Vagina (tissue), 2 donors: Measurements from ENCODE around the gene ELL2.

ENCODE experiments used
- POLR2A ChIP-seq, 2 donors: fragments of 450-650 bp; IDR thresholded peaks; one replicate each; pipeline ENCODE4 v1.6.1; 2017; ENCODE audit warnings: antibody characterized with exemption in 2 of 2, mild to moderate bottlenecking in 2 of 2, moderate library complexity in 2 of 2
- POLR2AphosphoS5 ChIP-seq, 2 donors: sonication (generic); formaldehyde crosslinking; IDR thresholded peaks; one replicate each; pipeline ENCODE4 v1.9.0; 2017; ENCODE audit warnings: antibody characterized with exemption in 2 of 2, mild to moderate bottlenecking in 2 of 2, low read depth in 1 of 2; ENCODE audit not compliant: insufficient read depth in 1 of 2
- TF ChIP-seq, protein P1 (sequence below), 3 experiments: fragments of 450-650 bp in 2 of 3; fragments of 200-600 bp in 1 of 3; sonication (generic) in 1 of 3; IDR thresholded peaks; one replicate each; pipeline ENCODE4 v1.5.1; 2017 to 2019; ENCODE audit warnings: antibody characterized with exemption in 3 of 3, mild to moderate bottlenecking in 2 of 3, moderate library complexity in 2 of 3

DNA sequence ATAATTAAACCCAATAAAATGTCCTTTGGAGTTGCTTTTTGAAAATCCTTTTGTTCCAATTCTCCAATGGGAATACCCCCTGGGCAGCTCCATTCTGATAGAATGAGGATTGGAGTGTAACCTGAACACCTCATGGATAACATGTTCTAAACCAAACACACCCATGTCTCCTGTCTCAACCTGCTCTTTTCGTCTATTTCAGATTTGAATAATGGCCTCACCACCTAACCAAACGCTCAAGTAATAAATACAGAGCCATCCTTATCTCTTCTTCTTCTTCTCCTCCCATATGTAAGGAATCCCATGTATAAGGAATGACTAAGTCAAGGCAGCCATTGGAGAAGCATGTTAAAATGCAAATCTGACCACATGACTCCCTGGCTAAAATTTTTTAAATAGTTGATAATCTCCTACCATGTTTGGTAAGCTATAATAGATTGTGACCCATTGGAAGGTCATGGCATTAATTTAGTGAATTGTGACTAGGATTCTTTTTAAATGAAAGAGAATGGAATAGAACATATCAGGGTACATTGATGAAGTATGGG, 26.0 kb downstream of the ELL2 start:
- TF ChIP-seq POLR2A (IDR thresholded peaks at IDR 0.05): no peak
- TF ChIP-seq, protein P1, sequence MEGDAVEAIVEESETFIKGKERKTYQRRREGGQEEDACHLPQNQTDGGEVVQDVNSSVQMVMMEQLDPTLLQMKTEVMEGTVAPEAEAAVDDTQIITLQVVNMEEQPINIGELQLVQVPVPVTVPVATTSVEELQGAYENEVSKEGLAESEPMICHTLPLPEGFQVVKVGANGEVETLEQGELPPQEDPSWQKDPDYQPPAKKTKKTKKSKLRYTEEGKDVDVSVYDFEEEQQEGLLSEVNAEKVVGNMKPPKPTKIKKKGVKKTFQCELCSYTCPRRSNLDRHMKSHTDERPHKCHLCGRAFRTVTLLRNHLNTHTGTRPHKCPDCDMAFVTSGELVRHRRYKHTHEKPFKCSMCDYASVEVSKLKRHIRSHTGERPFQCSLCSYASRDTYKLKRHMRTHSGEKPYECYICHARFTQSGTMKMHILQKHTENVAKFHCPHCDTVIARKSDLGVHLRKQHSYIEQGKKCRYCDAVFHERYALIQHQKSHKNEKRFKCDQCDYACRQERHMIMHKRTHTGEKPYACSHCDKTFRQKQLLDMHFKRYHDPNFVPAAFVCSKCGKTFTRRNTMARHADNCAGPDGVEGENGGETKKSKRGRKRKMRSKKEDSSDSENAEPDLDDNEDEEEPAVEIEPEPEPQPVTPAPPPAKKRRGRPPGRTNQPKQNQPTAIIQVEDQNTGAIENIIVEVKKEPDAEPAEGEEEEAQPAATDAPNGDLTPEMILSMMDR (IDR thresholded peaks at IDR 0.05): no peak
- TF ChIP-seq POLR2AphosphoS5 (IDR thresholded peaks at IDR 0.05; ENCODE audit: insufficient read depth in 1 of 2, low read depth in 1 of 2): peak in 1 of 2 donors; percentile 34
